Gastrocnemius medialis (tissue), 4 donors: ENCODE measurements around the gene SPEG.

Source experiments
- CTCF ChIP-seq, 5 experiments: fragments of 450-650 bp in 3 of 5; fragments of 200-600 bp in 2 of 5; sonication (generic) in 2 of 5; IDR thresholded peaks in 4 of 5; conservative IDR thresholded peaks in 1 of 5; 1 replicate in 4 of 5; 2 replicates in 1 of 5; pipeline ENCODE4 v1.5.1; 2016 to 2019; ENCODE audit warnings: antibody characterized with exemption in 5 of 5, mild to moderate bottlenecking in 3 of 5, moderate library complexity in 3 of 5
- POLR2A ChIP-seq, 2 donors: fragments of 450-650 bp; IDR thresholded peaks; one replicate each; pipeline ENCODE4 v1.6.1; 2017; ENCODE audit warnings: antibody characterized with exemption in 2 of 2, mild to moderate bottlenecking in 2 of 2, moderate library complexity in 2 of 2

GRCh38 chr2:219420687-219421086 lies 14.0 kb upstream of the SPEG start:
- no peak for TF ChIP-seq CTCF (IDR thresholded peaks at IDR 0.05 in 4 of 5, conservative IDR thresholded peaks at IDR 0.05 in 1 of 5)
- TF ChIP-seq POLR2A (IDR thresholded peaks at IDR 0.05), result no peak
